NCI-H82 treated with DMSO at 0.1 percent for 48 hours (cell line): ENCODE data around the gene NAA80.
A peak's percentile ranks its signal among the peaks of the same experiment; 100 is the strongest.
"Not testable (repeated sequence)": the region's sequence is repeated elsewhere in the genome, so short reads cannot be mapped to it uniquely, and the experiment has no call there.

Experiments used
- DNase-seq: peaks from one replicate; lab custom pipeline; 2025; ENCODE audit not compliant: unreplicated experiment; lab: John Stamatoyannopoulos, UW

NAA80 gene

GRCh38 chr3:50292159-50293078 is 6.8 kb downstream of the NAA80 start, which contains the start of gene IFRD2:
TSS of gene IFRD2 (minus strand) at chr3:50292429. CDS start at chr3:50292274, 155 bp downstream.
- DNase-seq: peak; percentile 90

GRCh38 chr3:50290161-50290641 is 9.0 kb downstream of the NAA80 start:
- DNase-seq: no peak

GRCh38 chr3:50289130-50289529 is 10.1 kb downstream of the NAA80 start:
- DNase-seq: no peak

GRCh38 chr3:50288387-50289007 is 10.7 kb downstream of the NAA80 start:
- DNase-seq: no peak

- no peak for DNase-seq
Measured at GRCh38 chr3:50287262-50287661, 11.9 kb downstream of the NAA80 start.

- no peak for DNase-seq
Measured at GRCh38 chr3:50286322-50287227, 12.6 kb downstream of the NAA80 start.

- DNase-seq: not testable (repeated sequence)
Measured at GRCh38 chr3:50284121-50284520, 15.1 kb downstream of the NAA80 start.

- no peak for DNase-seq
Measured at GRCh38 chr3:50279255-50280016, 19.8 kb downstream of the NAA80 start.

GRCh38 chr3:50278880-50279224 is 20.4 kb downstream of the NAA80 start, which contains the start of gene LSMEM2:
TSS of gene LSMEM2 (plus strand) at chr3:50279087. CDS start at chr3:50279114, 27 bp downstream.
- no peak for DNase-seq

GRCh38 chr3:50278123-50278879 is 20.9 kb downstream of the NAA80 start:
- no peak for DNase-seq

- no peak for DNase-seq
Measured at GRCh38 chr3:50276762-50277101, 22.5 kb downstream of the NAA80 start.

- no peak for DNase-seq
Measured at GRCh38 chr3:50275996-50276761, 23.0 kb downstream of the NAA80 start.

- DNase-seq: no peak
Measured at GRCh38 chr3:50275141-50275995, 23.8 kb downstream of the NAA80 start.

- DNase-seq: peak; percentile 43
Measured at GRCh38 chr3:50274371-50275104, 24.7 kb downstream of the NAA80 start.

- DNase-seq: no peak
Measured at GRCh38 chr3:50273689-50274065, 25.5 kb downstream of the NAA80 start.

- DNase-seq: peak; percentile 35
Measured at GRCh38 chr3:50272911-50273688, 26.1 kb downstream of the NAA80 start.

- not testable (repeated sequence) for DNase-seq
Measured at GRCh38 chr3:50272538-50272910, 26.7 kb downstream of the NAA80 start.
